Gastrocnemius medialis (tissue), 4 donors: Measurements from ENCODE around the gene BIVM.

Experiments
- POLR2A ChIP-seq, 2 donors: fragments of 450-650 bp; IDR thresholded peaks; one replicate each; pipeline ENCODE4 v1.6.1; 2017; ENCODE audit warnings: antibody characterized with exemption in 2 of 2, mild to moderate bottlenecking in 2 of 2, moderate library complexity in 2 of 2
- TF ChIP-seq, protein P1 (sequence below), 5 experiments: fragments of 450-650 bp in 3 of 5; fragments of 200-600 bp in 2 of 5; sonication (generic) in 2 of 5; IDR thresholded peaks in 4 of 5; conservative IDR thresholded peaks in 1 of 5; 1 replicate in 4 of 5; 2 replicates in 1 of 5; pipeline ENCODE4 v1.5.1; 2016 to 2019; ENCODE audit warnings: antibody characterized with exemption in 5 of 5, mild to moderate bottlenecking in 3 of 5, moderate library complexity in 3 of 5

DNA sequence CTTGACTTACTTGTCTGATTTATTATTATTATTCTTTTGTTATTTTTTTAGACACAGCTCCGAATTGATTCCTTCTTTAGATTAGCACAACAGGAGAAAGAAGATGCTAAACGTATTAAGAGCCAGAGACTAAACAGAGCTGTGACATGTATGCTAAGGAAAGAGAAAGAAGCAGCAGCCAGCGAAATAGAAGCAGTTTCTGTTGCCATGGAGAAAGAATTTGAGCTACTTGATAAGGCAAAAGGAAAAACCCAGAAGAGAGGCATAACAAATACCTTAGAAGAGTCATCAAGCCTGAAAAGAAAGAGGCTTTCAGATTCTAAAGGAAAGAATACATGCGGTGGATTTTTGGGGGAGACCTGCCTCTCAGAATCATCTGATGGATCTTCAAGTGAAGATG is 76.3 kb downstream of the BIVM start:
- TF ChIP-seq, protein P1, sequence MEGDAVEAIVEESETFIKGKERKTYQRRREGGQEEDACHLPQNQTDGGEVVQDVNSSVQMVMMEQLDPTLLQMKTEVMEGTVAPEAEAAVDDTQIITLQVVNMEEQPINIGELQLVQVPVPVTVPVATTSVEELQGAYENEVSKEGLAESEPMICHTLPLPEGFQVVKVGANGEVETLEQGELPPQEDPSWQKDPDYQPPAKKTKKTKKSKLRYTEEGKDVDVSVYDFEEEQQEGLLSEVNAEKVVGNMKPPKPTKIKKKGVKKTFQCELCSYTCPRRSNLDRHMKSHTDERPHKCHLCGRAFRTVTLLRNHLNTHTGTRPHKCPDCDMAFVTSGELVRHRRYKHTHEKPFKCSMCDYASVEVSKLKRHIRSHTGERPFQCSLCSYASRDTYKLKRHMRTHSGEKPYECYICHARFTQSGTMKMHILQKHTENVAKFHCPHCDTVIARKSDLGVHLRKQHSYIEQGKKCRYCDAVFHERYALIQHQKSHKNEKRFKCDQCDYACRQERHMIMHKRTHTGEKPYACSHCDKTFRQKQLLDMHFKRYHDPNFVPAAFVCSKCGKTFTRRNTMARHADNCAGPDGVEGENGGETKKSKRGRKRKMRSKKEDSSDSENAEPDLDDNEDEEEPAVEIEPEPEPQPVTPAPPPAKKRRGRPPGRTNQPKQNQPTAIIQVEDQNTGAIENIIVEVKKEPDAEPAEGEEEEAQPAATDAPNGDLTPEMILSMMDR (IDR thresholded peaks at IDR 0.05 in 4 of 5, conservative IDR thresholded peaks at IDR 0.05 in 1 of 5) = no peak
- no peak for TF ChIP-seq POLR2A (IDR thresholded peaks at IDR 0.05)
